Skin of body (tissue), 1 donor: ENCODE measurements around the gene ZNF488. TPM values are rescaled to one million over a fixed set of nuclear protein-coding genes. Genes with fewer than 3 reads are reported as not detected.

Experiments
- total RNA-seq: library from RNA; depleted of rRNA; stranded (reverse); fragments of >200 nt; gene quantifications from one replicate; pipeline ENCODE4 v1.2.3, GENCODE V29; 2014

Gene ZNF488
- total RNA-seq, 1 donor from 2014 or later, result 0.10 TPM

Other genes with a start within 250 kb of the ZNF488 start
- 2.1 TPM for gene GDF10, start 84.1 kb downstream of the ZNF488 start, total RNA-seq
- not detected for gene GDF2, start 61.8 kb downstream of the ZNF488 start, total RNA-seq
- not detected for gene RBP3, start 35.9 kb downstream of the ZNF488 start, total RNA-seq
- 4.6 TPM for gene ANXA8, start 99.8 kb upstream of the ZNF488 start, total RNA-seq
- gene FAM25G, start 107.4 kb upstream of the ZNF488 start, total RNA-seq, result 1.8 TPM
- gene AGAP9, start 139.3 kb upstream of the ZNF488 start, total RNA-seq, result 2.0 TPM